ENCODE results near the gene NHLRC1. TPM values are rescaled to one million over a fixed set of nuclear protein-coding genes. Genes with fewer than 3 reads are reported as not detected.
A peak's percentile ranks its signal among the peaks of the same experiment; 100 is the strongest.
"Not testable (repeated sequence)": the region's sequence is repeated elsewhere in the genome, so short reads cannot be mapped to it uniquely, and the experiment has no call there.

NHLRC1 gene
- total RNA-seq, 2 donors from 2014 or later = 2.7 to 4.8 TPM

DNA sequence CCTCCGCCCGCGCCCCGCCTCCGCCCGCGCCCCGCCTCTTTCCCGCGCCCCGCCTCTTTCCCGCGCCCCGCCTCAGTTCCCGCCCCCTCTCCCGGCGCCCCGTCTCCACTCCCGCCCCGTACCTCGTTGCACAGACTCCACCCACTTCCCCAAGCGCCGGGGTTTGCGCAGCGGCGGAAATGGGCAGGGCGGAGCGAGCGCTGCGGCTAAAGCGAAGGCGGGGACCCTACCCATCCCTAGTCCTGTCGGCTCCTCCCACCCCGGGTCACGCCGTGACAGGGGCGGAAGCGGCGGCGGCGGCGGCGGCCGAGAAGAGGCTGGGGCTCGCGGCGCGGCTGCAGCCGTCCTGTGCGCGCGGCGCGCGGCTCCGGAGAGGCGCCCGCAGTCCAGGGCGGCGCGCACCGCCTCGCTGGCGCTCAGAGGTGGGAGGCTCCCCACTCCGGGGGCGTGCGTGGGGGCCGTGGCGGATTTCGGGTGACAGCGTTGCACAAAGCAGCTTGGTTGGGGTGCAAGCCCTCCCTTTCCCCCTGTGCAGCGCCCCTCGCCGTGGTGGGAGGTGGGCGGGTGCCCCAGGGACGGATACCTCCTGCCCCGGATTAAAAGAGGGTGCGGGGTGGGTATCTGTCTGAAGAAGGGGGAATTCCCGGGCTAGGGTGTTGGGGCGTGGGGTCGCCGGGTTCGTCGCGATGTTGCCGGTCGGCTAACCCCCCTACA lies 32.8 kb upstream of the NHLRC1 start, which contains the start of gene KDM1B:
TSS of gene KDM1B (plus strand) at position 273 of the 714 bp plus-strand sequence. CDS start 4,474 bp downstream, outside the sequence.
- peak; percentile 98 for DNase-seq (ENCODE audit: low spot score)
- Histone ChIP-seq H3K4me1 (replicated peaks) (no peaks in the 10 kb centered on the region), H3K27me3 (replicated peaks; ENCODE audit: insufficient read depth) (no peaks in the 10 kb centered on the region), H3K4me3 (peak within 1 kb of the TSS; percentile 86 to 90), H3K36me3 (peaks cover 0 to 2% of the 10 kb centered on the region in 2 donors), H3K27ac (peak within 1 kb of the TSS; percentile 82 to 84), H3K9me3 (no peaks in the 10 kb centered on the region)
- WGBS = under 1% methylated on average over 77 of the region's 87 CpGs
- intact Hi-C loops (cut with DNase I) = loop anchor here (5.0 kb wide), 1 partner anchor 107 kb away; the partner anchor contains the start of gene DEK
- peak; percentile 90 for TF ChIP-seq POLR2AphosphoS5 (IDR thresholded peaks at IDR 0.05)
- peak; percentile 73 for TF ChIP-seq POLR2A (IDR thresholded peaks at IDR 0.05)
- TF ChIP-seq, protein P1, sequence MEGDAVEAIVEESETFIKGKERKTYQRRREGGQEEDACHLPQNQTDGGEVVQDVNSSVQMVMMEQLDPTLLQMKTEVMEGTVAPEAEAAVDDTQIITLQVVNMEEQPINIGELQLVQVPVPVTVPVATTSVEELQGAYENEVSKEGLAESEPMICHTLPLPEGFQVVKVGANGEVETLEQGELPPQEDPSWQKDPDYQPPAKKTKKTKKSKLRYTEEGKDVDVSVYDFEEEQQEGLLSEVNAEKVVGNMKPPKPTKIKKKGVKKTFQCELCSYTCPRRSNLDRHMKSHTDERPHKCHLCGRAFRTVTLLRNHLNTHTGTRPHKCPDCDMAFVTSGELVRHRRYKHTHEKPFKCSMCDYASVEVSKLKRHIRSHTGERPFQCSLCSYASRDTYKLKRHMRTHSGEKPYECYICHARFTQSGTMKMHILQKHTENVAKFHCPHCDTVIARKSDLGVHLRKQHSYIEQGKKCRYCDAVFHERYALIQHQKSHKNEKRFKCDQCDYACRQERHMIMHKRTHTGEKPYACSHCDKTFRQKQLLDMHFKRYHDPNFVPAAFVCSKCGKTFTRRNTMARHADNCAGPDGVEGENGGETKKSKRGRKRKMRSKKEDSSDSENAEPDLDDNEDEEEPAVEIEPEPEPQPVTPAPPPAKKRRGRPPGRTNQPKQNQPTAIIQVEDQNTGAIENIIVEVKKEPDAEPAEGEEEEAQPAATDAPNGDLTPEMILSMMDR (IDR thresholded peaks at IDR 0.05) = peak in 1 of 4 experiments; percentile 26

GRCh38 chr6:18154507-18155149 lies 32.2 kb upstream of the NHLRC1 start, which contains the start of gene TPMT:
Gene TPMT, minus strand, starts transcription at chr6:18155077. Its CDS starts 5,950 bp downstream, at chr6:18149127.
- Histone ChIP-seq H3K9me3 (no peaks in the 10 kb centered on the region), H3K36me3 (no peaks in the 10 kb centered on the region), H3K27ac (peak within 1 kb of the TSS; percentile 82 to 84), H3K4me1 (replicated peaks) (no peaks in the 10 kb centered on the region), H3K27me3 (replicated peaks; ENCODE audit: insufficient read depth) (no peaks in the 10 kb centered on the region), H3K4me3 (peak within 1 kb of the TSS; percentile 86 to 90)
- DNase-seq (ENCODE audit: low spot score) = peak; percentile 22
- WGBS = under 1% methylated on average over 32 of the region's 34 CpGs
- intact Hi-C loops (cut with DNase I) = loop anchor here (5.0 kb wide), 1 partner anchor 108 kb away; the partner anchor contains the start of gene DEK
- TF ChIP-seq POLR2A (IDR thresholded peaks at IDR 0.05) = peak; percentile 87
- peak; percentile 80 for TF ChIP-seq POLR2AphosphoS5 (IDR thresholded peaks at IDR 0.05)
- TF ChIP-seq, protein P1 (IDR thresholded peaks at IDR 0.05) = no peak

GRCh38 chr6:18153311-18153703 lies 30.8 kb upstream of the NHLRC1 start:
- TF ChIP-seq, protein P1 (IDR thresholded peaks at IDR 0.05) = no peak
- TF ChIP-seq POLR2AphosphoS5 (IDR thresholded peaks at IDR 0.05) (no peak), POLR2A (IDR thresholded peaks at IDR 0.05) (no peak)
- Histone ChIP-seq H3K9me3 (no peaks in the 10 kb centered on the region), H3K36me3 (no peaks in the 10 kb centered on the region), H3K4me3 (no peak overlapping the region), H3K27me3 (replicated peaks; ENCODE audit: insufficient read depth) (no peaks in the 10 kb centered on the region), H3K27ac (no peak overlapping the region), H3K4me1 (replicated peaks) (no peaks in the 10 kb centered on the region)
- DNase-seq (ENCODE audit: low spot score) = no peak
- intact Hi-C loops (cut with DNase I) = no loop called here

DNA sequence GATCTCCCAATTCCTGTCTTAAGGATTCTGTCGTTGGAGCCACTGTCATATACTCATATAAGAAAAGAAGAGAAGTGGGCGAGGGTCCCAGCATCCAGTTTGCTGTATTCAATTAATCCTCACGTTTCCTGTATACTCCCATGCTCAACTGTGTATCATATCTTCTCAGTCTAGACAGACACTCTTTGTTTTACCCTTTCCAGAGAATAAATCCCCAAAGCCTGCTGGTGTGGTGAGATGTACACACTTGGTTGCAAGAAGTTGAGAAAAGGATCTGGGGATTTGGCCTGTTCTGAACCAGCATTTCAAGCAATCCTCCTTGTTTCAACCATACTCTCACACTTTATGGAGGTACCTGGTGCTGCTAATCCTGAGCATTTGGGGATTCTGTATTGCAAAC lies 29.3 kb upstream of the NHLRC1 start:
- H3K36me3 ChIP-seq = no peaks in the 10 kb centered on the region
- 97% methylated on average over 3 of the region's 3 CpGs for WGBS
- no peaks in the 10 kb centered on the region for H3K4me1 ChIP-seq (replicated peaks)
- H3K27ac ChIP-seq = no peak overlapping the region
- H3K27me3 ChIP-seq (replicated peaks; ENCODE audit: insufficient read depth) = no peaks in the 10 kb centered on the region
- DNase-seq (ENCODE audit: low spot score) = no peak
- no peak overlapping the region for H3K4me3 ChIP-seq
- TF ChIP-seq, protein P1 (IDR thresholded peaks at IDR 0.05) = no peak
- TF ChIP-seq POLR2AphosphoS5 (IDR thresholded peaks at IDR 0.05) = no peak
- TF ChIP-seq POLR2A (IDR thresholded peaks at IDR 0.05) = no peak
- no peaks in the 10 kb centered on the region for H3K9me3 ChIP-seq
- intact Hi-C loops (cut with DNase I) = no loop called here

DNA sequence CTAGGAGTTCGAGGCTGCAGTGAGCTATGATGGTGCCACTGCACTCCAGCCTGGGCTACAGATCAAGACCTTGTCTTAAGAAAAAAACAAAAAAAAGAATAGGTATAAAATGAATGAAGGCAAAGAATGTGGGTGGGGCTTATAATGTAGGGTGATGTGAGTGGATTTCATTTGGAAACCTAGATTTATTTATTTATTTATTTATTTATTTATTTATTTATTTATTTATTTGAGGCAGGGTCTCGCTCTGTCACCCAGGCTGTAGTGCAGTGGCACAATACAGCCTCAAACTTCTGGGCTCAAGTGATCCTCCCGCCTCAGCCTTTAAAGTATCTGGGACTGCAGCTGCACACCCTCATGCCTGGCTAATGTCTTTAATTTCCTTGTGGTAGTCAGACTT lies 28.9 kb upstream of the NHLRC1 start:
- H3K4me3 ChIP-seq; H3K27ac ChIP-seq; H3K4me1 ChIP-seq (replicated peaks); DNase-seq (ENCODE audit: low spot score); H3K27me3 ChIP-seq (replicated peaks; ENCODE audit: insufficient read depth); intact Hi-C loops (cut with DNase I); H3K36me3 ChIP-seq; H3K9me3 ChIP-seq: not testable (repeated sequence)
- WGBS = 93% methylated on average over 3 of the region's 3 CpGs
